Erythroblast (primary cell): ENCODE measurements around the gene MACROD2.

Experiments used
- GATA1 ChIP-seq: IDR thresholded peaks from 2 replicates; pipeline ENCODE4 v1.6.1; 2011; ENCODE audit warnings: low read depth, mild to moderate bottlenecking, control low read depth, low read length, moderate library complexity
- POLR2A ChIP-seq: IDR thresholded peaks from 2 replicates; pipeline ENCODE4 v1.6.1; 2011; ENCODE audit warnings: mild to moderate bottlenecking, low read length

- TF ChIP-seq POLR2A (no peak), GATA1 (no peak)
Measured at GRCh38 chr20:14732996-14733395, 737.7 kb downstream of the MACROD2 start.
